HG02870 (cell line): ENCODE results near the gene PLOD2.
"Not testable (repeated sequence)": the region's sequence is repeated elsewhere in the genome, so short reads cannot be mapped to it uniquely, and the experiment has no call there.

Experiments
- ATAC-seq: cut with Tn5 transposase; IDR thresholded peaks from one replicate; pipeline ENCODE4 v1.9.1; 2021; ENCODE audit warnings: mild to moderate bottlenecking, moderate library complexity; ENCODE audit not compliant: unreplicated experiment

The PLOD2 gene

DNA sequence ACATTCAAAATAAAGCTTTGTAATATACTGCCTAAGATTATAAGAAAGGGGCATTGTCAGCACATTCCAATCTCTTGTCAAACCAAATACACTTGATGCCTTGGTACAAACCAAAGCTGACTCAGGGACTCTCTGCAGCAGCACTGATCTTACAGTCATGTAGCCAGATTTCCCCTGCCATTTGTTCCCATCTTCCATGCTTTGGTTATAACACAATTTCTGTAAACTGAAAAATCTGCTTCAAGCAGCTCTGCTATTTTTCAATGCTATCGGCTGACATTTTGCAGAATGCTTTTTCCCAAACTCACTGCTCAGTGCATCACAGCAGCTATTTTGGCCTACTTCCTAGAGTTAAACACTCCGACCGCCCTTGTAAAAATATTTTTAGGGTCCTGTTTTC is 18.2 kb downstream of the PLOD2 start:
- ATAC-seq, result no peak

DNA sequence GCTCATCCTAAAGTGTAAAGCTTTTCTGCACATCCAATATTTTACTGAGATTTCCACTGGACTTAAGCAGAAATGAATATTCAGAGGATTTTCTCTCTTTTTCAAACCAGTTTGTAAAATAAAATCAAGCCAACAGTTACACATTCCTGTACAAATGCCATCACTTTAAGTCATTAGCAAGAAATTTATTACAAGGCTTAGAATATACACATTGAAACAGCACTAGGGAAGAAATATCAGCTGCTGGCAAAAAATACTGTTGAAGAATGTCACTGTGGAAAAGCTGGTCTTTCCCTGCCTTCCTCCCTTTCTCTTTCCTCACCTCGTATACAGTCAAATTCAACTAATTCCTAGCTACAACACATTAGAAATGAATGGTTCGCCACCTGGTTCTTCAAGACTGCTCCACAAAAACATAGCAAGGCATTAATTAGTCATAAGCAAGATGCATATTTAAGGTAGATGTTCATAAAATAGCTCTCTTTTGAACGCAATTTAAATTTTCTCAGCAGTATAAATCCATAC is 21.3 kb downstream of the PLOD2 start:
- no peak for ATAC-seq

DNA sequence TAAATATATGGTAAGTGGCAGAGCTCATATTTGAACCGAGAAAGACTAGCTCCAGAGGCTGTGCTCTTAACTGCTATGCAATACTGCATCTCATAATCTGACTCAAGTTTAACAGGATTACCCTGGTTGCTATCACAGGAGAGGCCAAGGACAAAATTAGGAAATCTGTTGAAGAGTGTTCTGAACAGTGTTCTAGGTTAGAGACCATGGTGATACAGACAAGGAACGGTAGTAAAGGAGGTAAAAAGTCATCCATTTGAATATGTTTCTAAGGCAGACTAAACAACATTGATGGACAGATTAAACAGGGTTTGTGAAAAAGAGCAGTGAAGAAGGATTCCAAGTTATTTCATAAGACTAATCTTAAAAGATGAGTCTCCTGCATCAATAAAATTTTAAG is 22.1 kb downstream of the PLOD2 start:
- ATAC-seq, result no peak

DNA sequence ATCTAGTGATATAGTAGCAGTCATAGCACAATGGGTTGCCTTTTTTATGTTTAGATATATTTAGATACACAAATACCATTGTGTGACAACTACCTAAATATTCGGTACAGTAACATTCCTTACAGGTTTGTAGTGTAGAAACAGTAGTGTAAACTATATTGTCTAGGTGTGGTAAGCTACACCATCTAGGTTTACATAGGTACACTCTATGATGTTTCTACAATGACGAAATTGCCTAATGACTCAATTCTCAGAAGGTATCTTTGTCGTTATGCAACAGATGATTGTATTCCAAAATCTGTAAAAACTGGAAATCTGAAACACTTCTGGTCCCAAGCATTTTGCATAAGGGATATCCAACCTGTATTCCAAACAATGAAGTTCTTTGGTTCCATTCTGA is 24.3 kb downstream of the PLOD2 start:
- no peak for ATAC-seq

DNA sequence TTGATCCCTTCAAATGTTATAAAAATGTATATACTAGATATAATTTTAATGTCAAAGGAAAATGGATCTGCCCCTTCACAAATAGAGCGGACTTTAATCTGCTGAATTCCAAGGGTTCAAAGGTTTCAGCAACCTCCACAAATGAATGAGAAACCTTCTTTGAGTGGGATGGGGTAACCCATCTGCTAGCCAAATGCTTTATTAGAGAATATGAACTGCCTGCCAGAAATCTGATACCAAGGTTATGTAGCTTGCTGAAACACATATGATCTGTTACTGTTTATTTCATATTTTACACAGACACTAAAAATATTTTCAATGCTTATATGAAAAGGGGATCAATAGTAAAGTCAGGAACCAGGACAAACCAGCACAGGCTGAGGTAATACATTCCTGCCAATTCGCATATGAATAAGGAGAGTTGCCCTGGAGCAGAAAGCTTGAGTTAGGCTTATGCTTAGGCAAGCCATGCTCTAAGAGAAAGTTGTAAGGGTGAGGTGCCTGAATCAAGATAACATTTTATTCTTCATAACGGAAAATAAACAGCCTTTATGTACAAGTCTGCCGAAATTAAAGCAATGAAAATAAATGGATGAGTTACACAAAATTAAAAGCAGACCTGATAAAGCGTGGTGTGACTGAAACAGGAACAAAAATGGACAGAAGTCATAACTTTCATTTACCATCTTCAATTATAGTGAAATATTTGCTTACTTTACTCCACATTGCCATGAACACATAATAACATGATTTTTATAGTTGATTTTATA is 26.5 kb downstream of the PLOD2 start:
- ATAC-seq, result no peak

DNA sequence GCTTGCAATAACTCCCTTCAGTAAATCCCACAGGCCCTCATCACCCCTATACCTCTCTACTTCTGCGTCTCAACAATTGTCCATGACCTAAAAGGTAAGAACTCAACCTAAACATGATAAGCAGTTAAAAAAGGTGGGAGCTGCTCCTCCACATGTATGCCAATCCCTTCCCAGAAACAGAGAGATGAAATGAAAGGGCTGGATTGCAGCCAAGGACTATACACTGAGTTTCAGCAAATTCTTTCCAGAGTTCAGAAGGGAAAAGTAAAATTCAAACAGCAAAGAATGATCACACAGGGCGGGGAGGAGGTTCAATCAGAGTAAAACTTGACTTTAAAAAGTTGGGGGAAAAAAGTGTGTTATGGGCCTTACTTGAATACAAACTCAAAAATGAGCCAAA is 27.5 kb downstream of the PLOD2 start:
- ATAC-seq, result no peak

DNA sequence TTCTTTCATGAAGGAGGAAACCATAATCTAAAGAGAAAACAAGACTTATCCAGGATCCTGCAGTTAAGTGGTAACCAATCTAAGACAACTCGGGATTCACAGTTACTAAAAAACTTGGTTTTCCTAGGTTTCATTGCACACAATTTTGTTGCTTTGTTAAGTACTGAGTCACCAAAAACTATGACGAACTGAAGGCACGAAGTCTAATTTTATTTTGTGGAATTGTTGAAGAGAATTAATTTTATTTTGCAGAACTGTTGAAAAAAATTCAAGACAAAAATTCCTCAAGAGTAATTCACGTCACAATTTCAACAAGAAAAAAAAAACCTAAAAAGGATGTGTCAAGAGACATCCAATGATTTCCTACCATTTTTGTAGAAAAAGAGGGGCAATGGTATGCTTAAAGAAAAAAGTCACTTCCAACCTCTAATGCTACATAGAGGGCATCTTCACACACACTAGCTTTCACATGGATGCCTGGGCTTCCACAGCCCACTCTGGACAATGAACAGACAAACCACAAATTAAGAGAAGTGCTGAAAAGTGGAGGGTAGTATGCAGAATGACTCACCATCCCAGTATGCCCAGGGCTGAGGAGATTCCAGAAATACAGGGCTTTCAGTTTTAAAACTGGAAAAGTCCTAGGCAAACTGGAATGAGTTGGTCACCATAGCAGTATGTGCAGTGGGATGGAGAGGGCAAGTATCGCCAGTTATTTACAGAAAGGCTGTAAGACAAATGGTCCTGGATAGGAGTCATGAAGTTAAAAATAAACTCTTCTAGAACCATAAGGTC is 29.2 kb downstream of the PLOD2 start:
- ATAC-seq, result no peak

DNA sequence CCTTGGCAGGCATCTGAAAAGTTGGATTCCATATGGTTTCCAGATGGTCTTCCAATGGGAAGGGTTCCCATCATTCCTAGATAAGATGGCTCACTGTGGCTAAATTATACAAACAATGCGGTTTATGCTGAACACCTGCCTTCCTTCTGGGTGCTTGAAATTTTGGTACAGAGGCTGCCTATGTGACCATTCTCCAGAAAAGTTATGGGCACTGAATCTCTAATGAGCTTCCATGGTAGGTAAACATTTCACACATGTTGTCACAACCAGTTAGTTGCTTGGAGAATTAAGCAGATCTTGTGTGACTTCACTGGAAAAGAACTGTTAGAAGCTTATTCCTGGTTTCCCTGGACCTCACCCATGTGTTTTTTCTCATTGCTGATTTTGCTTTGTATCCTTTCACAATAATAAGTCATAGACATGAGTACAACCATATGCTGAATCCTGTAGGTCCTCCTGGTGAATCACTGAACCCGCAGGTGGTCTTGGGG is 30.1 kb downstream of the PLOD2 start:
- ATAC-seq, result no peak

DNA sequence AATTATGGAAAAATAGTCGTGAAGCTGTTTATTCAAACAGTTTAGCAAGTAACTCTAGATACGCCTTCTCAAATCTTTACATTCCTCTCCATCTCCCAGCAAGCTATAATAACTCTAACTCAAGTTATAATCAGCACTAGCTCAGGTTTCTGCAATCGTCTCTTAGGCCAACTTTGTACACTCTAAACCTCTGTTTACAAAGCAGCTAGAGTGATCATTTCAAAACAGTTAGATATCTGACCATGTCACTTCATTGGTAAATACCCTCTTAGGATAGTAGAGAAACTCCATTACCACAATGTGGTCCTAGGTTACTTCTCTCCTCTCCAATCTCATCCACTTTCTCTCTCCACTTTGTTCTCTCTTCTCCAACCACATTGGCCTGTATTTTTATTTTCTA is 31.2 kb downstream of the PLOD2 start:
- no peak for ATAC-seq

DNA sequence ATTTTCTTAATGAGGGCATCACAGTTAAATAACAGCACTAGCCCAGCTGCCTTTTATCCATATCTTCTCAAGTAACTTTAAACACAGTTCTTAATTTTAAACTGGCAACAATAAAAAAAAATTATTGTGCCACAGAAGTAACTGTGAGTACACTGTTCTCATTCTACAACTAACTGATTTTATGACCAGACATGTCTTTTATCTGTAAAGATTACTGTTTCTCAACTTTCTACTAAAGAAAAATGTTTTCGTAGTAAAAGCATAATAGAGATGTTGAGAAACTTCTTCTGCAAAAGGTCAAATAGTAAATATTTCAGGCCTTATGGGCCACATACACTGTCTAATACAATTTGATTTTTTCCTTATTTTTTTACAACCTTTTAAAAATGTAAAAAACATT is 32.0 kb downstream of the PLOD2 start:
- ATAC-seq, result no peak

DNA sequence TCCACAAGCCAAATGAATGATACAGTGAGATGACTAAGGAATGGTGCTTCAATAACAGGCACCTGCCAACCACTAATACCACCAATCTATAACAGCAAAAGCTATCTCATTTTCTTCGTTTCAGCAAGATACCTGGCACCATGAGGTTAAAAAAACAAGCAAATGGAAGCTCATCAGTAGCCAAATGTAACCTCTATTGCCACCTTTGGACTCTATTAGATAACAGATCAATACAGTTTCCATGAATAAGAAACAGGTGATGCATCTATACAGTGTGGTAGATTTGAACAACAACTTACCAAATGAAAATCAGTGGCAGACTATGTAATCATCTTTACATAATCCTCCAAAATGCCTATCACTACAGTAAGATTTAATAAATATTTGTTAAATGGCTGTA is 32.8 kb downstream of the PLOD2 start:
- ATAC-seq, result no peak

DNA sequence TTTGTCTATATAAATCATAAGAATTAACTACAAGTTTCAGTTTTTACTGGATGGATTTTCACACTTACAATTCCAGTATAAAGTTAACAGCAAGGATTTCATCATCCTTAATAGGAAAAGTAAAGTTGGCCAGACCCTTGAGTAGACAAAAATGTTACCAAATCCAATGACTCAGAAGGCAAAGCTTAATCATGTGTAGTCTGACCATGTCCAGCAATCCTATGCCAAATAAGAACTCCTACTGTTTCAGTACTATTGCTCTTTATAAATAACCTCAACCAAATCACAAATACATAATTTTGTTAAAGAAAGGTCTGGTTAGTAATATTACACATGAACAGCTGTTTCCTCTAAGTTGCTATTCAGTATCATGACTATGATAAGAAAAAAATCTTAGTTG is 35.0 kb downstream of the PLOD2 start:
- ATAC-seq, result no peak

DNA sequence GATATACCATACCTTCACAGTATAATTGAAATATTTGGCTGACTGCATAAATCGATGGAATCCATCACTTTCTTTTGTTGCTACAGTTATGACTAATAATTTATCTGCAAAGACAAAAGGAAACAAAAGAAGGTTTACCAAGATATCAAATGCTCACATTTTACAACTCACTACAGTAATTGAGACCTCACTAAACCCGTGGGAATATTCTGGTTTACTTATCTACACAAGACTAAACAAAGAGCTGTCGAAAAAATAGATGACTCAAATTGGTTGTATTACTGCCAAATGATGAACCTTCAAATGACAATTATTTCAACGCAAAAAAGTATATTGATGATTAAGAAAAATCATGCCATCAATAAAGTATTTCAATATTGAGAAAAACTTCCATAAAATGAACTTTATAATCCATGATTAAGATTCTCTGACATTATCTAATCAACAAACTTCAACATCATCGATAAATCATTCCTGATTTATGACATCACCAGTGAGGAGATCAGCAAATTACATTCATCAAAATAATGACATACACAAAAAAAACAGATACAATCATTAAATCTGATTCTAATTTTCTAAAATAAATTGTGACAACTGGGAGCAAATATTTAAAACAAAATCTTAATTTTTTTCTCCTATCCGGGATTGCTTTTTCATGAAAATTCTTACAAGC is 36.7 kb downstream of the PLOD2 start:
- no peak for ATAC-seq

DNA sequence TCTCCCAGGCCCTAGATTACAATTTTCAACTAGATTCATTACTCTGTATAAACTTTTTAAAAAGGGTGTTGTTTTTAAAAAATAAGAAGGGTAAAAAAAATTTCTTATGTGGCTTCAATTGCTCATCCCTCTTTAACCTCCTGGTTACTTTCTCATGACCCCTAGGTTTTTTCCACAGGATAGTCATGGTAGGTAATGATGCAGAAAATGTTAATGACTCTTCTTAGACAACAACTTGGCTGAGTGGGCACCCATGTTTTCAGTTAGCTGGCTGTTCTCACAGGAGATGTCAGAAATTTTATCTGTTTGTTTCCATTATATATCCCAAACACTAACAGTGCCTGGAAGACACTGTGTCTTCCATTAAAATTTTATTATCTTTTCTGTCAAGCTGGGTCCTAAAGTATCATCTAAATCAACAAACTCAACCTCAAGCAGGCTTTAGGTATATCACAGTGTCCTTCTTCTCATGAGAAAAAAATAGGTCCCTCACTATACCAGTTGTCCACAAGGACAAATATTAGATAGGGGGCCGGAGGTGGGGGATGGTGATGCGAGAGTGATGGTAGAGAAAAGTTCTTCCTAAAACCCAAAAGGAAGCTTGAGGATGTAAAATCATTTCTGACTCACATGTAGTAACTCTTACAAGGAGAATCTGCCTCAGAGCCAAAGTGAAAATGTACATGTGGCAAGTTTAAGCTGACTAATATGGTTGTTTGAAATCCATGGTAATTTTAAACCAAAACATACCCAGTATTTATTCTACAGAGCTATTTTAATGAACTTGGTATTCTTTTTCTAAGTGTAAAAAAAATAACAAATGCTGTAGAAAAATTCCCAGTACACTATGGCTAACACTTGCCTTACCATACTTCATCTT is 43.3 kb downstream of the PLOD2 start:
- ATAC-seq, result no peak

DNA sequence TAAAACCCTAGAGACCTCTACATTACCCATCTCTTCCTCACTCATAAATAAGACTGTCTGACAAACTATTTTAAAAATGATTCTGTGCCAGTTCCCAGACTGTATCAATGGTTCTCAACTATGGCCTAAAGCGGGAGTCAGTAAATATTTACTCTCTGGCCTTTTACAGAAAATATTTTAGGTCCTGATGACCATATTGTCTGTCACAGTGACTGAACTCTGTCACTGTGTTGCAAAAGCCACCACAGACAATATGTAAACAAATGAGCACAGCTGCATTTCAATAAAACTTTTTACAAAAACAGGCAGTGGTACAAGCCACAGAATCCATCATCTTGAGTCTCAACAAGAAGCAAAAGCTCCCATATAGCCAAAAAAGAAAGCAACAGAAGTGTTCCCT is 45.4 kb downstream of the PLOD2 start:
- ATAC-seq, result no peak

DNA sequence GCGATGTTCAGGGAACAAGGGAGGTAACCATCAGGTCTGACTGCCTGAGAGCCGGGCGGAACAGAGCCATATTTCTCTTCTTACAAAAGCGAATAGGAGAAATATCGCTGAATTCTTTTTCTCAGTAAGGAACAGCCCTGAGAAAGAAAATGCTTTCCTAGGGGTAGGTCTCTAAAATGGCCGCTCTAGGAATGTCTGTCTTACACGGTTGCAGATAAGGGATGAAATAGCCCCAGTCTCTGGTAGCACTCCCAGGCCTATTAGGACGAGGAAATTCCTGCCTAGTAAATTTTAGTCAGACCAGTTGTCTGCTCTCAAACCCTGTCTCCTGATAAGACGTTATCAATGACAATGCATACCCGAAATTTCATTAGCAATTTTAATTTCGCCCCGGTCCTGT is 47.2 kb downstream of the PLOD2 start:
- not testable (repeated sequence) for ATAC-seq

DNA sequence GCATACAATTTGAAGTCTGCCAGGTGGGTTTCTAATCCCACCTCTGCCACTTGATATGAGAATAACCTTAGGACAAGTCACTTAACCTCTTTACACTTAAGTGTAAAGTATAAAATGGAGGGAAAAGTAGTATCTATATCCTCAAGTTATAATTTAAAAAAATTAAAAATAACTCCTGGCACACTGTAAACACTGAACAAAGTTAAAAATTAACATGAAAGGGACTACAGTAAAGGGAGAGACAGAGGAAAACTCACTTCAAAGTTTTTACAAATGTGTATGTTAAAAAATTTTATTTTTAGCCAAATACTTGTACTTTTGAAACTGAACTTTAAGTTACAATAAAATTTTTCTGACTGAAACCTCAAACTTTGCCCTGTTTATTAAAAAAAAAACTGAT is 49.6 kb downstream of the PLOD2 start:
- ATAC-seq, result no peak

DNA sequence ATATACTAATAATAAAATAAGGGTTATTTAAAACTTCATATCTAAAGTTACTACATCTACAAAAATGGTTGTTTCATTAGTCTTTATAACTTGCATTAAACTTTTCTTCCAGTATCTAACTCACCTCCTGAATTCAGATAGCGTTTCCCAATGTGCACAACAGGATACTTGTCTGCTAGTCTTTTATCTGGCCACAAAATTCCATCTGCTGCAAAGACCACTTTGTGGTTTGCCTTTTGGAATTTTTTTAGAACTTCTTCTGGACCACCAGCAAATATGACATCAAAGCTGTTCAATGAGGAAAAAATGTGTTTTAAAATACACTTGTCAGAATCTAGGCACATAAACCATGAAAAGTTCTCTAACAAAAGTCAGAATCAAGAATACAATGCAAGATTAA is 50.8 kb downstream of the PLOD2 start:
- ATAC-seq, result no peak

DNA sequence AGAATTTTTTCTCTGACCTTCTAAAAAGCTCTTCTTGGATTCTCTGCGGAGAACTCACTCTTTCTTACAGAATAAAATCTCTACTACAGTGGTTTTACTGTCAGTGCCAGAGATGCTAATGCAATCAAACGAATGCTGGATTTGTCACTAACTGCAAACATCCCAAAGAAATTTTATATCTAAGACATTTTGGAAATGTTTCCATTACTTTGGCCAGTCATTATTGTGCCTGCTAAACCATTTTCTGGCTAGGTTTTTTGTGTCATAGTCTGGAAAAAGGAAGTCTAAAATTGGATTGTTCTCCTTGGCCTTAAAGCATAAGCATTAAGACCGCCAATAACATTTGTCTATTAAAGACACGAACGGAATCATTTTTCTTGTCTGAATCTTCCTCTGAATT is 54.0 kb downstream of the PLOD2 start:
- ATAC-seq, result no peak

DNA sequence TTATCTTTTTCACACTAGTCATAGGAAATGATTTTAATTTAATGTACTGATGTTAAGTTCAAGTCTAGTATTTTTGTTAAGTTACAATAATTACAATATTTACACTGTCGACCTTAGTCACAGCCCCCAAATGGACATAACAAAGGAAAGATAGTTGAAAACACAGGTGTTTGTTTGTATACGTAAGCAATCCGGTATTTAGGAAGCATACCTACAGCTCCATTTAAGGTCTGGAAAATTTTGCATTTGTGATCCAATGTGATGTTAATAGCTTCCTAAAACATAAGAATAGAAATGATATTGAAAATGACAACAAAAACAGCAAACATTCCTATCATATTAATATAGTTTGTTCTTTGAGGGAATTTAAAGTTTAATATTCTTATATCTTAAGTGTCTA is 56.9 kb downstream of the PLOD2 start:
- no peak for ATAC-seq

DNA sequence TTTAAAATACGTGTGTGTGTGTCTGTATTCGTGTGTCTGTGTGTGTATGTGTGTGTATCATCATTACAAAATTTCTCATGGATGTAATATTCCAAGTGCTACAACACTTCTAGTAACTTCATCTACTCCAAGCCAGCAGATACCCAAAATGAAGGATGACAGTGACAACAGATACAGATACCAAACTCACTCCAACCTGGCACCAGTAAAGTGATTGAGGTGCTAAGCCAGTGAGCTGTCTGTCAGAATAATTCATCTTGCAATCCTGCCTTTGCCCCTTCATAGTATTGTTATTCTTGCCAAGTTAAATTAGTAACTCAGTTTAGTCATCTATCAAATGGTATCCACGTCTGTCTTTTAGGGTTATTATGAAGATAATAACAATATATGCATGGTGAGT is 58.1 kb downstream of the PLOD2 start:
- ATAC-seq, result no peak
